Fibroblast of the aortic adventitia (primary cell): Measurements from ENCODE around the gene ARHGAP36. TPM values are rescaled to one million over a fixed set of nuclear protein-coding genes. Genes with fewer than 3 reads are reported as not detected.

Experiments
- DNase-seq: peaks from one replicate; pipeline ENCODE4 v3.0.0-alpha.2; 2010; ENCODE audit warnings: low read depth
- H3K4me3 ChIP-seq: 2 replicates; pipeline ENCODE4 v1.5.1; 2011; ENCODE audit warnings: low read depth, mild to moderate bottlenecking, control low read depth, low read length, moderate library complexity
- total RNA-seq: library from RNA; depleted of rRNA; stranded (reverse); fragments of >200 nt; gene quantifications from 2 replicates; pipeline ENCODE4 v1.2.3, GENCODE V29; 2012; ENCODE audit warnings: low replicate concordance
- TF ChIP-seq, protein P1 (sequence below): IDR thresholded peaks from 2 replicates; pipeline ENCODE4 v1.5.1; 2011; ENCODE audit warnings: mild to moderate bottlenecking, low read length, control low read depth, inconsistent platforms; ENCODE audit not compliant: insufficient read depth

Gene ARHGAP36
- total RNA-seq, 1 donor, result not detected

GRCh38 chrX:131059246-131059645 is 1.1 kb downstream of the ARHGAP36 start:
- no peak overlapping the region for H3K4me3 ChIP-seq
- DNase-seq, result no peak
- TF ChIP-seq, protein P1, sequence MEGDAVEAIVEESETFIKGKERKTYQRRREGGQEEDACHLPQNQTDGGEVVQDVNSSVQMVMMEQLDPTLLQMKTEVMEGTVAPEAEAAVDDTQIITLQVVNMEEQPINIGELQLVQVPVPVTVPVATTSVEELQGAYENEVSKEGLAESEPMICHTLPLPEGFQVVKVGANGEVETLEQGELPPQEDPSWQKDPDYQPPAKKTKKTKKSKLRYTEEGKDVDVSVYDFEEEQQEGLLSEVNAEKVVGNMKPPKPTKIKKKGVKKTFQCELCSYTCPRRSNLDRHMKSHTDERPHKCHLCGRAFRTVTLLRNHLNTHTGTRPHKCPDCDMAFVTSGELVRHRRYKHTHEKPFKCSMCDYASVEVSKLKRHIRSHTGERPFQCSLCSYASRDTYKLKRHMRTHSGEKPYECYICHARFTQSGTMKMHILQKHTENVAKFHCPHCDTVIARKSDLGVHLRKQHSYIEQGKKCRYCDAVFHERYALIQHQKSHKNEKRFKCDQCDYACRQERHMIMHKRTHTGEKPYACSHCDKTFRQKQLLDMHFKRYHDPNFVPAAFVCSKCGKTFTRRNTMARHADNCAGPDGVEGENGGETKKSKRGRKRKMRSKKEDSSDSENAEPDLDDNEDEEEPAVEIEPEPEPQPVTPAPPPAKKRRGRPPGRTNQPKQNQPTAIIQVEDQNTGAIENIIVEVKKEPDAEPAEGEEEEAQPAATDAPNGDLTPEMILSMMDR, result no peak

DNA sequence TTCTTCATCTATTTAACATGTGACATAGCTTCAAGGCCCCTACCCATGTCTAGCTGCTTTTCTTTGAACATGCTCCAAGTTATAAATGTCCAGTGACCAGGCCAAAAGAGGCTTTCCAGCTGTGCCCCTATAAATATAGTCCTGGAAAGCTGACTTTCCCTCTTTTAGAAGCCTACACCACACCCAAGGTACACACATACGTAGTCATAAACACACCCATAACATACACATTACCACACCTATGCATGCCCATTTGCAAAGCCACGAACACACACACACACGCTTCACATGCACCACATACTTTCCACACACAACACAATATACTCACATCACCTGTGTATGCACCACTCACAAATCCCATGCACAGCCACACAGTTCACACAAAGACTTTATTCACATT is 2.0 kb downstream of the ARHGAP36 start:
- DNase-seq, result no peak
- H3K4me3 ChIP-seq, result no peak overlapping the region
- TF ChIP-seq, protein P1, result no peak

DNA sequence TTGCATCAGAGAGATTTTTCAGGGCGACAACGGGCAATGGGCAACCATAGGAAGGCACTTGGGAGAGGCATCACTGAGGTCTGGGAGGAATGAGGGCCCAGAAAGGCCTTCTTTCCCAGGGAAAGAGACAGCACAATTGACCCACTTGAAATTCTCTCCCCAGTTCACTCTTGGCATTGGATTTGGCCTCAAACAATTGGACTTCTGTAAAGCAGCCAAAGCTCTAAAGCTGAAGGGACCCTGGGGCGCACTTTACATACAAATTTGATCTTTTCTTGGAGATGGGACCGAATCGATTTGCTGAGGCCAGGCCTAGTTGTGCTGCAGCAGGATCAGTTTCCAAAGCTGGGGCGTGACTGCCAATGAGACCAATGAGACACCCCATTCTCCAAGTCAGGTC is 3.2 kb downstream of the ARHGAP36 start:
- TF ChIP-seq, protein P1, result no peak
- no peak for DNase-seq
- no peak overlapping the region for H3K4me3 ChIP-seq

- DNase-seq, result no peak
- H3K4me3 ChIP-seq, result no peak overlapping the region
- TF ChIP-seq, protein P1, result no peak
Measured at GRCh38 chrX:131063613-131064012, 5.5 kb downstream of the ARHGAP36 start.

- TF ChIP-seq, protein P1, result no peak
- no peak overlapping the region for H3K4me3 ChIP-seq
- no peak for DNase-seq
Measured at GRCh38 chrX:131066237-131066636, 8.1 kb downstream of the ARHGAP36 start.

GRCh38 chrX:131067216-131067615 is 9.1 kb downstream of the ARHGAP36 start:
- no peak overlapping the region for H3K4me3 ChIP-seq
- TF ChIP-seq, protein P1, result no peak
- DNase-seq, result no peak
